Left renal cortex interstitium (tissue), 4 donors: ENCODE results near the gene SPATS2L. TPM values are rescaled to one million over a fixed set of nuclear protein-coding genes. Genes with fewer than 3 reads are reported as not detected.

Experiments used
- DNase-seq, 4 donors: peaks; one replicate each; pipeline ENCODE4 v3.0.0-alpha.2; 2013; ENCODE audit warnings: low read depth in 4 of 4, low spot score in 2 of 4, missing footprints in 1 of 4
- polyA plus RNA-seq, 4 donors: library from polyadenylated mRNA; unstranded; fragments of 120-200 nt; gene quantifications; one replicate each; pipeline ENCODE4 v1.2.1, GENCODE V29; 2013; ENCODE audit not compliant: insufficient read length in 4 of 4

SPATS2L gene
- polyA plus RNA-seq, 4 donors: 127 to 149 (median 136) TPM

DNA sequence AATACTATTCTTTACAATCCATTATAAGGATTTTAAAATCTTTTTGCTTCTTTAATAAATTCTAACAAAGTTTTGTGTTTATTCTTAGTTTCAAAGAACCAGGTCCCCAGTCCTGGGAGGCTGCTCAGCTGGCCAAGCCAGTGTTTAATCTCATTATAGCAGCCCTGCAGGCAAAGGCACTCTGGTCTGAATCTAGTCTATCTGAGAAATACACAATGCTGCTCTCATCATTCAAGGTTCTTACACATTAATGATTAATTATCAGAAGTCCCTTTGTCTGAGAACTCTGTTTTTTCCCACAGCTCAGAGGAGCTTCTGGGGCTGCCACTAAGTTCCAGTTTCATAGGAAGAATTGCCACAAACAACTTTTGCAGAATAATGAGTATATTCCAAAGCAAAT lies 175.7 kb downstream of the SPATS2L start:
- no peak for DNase-seq

- no peak for DNase-seq
Measured at GRCh38 chr2:200483729-200484198, 177.3 kb downstream of the SPATS2L start.

- no peak for DNase-seq
Measured at GRCh38 chr2:200484934-200485333, 178.4 kb downstream of the SPATS2L start.

GRCh38 chr2:200486529-200486928 lies 180.0 kb downstream of the SPATS2L start:
- DNase-seq: no peak

DNA sequence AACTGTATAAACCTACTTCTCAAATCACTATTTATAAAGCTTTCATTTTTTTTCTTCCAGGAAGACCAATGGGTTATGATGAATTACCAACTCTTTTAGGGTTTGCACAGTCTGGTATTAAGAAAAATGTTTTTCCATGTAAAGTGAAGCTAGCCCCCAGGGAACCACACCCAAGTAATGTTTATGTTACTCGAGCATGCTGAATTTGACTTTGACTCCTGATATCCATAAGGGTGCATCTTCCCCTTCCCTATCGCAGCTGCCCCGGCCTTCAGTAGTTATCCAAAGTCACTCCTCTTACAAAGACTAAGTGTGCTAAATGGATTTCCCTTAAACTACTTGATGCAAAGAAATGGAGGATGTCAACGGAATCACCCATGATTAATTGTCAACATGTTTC lies 181.7 kb downstream of the SPATS2L start:
- no peak for DNase-seq

DNA sequence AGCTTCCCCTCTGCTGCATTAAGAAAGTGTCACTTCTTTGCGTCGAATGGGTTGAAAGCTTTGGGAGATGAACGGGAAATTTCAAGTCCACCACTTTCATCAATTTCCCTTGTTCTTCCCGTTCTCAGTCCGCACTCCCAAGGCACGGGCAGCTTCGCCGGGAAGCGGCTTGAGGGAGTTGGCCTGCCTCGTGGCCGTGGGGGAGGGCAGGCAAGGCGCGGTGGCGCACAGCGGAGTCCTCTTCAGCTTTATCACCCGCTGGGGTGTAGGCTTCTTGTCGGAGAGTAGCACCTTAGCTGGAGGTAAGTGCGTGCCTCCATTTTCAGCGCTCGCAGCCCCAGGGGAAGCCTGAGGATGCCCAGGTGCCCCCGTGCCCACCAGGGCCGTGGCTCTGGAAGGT lies 183.5 kb downstream of the SPATS2L start:
- DNase-seq: no peak

DNA sequence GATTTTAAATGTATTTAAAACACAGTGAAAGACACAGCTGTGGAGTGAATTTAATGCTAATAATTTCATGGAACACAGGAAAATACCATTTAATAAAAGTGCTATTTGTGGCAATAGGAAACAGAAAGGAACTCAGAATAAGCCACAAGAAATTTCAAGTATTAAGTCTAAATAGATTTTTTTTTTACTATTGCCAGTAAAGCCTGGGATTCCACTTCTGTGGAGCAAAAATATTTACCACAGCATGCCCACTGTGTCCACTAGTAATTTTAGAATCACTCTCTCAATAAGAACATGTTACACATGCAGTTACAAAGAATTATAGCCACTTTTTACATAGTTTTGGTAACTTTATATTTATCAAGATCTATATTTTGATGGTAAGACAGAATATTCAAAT lies 186.2 kb downstream of the SPATS2L start:
- no peak for DNase-seq

DNA sequence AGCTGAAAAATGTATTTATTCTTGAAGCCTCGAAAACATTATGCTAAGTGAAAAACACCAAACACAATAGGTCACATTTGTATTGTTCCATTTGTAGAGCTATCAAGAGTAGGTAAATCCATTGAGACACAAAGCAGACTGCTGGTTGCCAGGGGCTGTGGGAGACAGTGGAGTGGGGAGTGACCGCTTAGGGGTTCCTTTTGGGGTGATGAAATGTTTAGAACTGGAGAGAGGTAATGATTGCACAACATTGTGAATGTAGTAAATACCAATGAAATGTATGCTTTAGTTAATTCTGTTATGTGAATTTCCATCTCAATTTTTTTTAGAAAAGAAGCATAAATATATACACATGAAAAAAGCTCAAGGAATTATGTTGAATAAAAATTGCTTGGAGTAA lies 187.6 kb downstream of the SPATS2L start:
- DNase-seq: no peak

DNA sequence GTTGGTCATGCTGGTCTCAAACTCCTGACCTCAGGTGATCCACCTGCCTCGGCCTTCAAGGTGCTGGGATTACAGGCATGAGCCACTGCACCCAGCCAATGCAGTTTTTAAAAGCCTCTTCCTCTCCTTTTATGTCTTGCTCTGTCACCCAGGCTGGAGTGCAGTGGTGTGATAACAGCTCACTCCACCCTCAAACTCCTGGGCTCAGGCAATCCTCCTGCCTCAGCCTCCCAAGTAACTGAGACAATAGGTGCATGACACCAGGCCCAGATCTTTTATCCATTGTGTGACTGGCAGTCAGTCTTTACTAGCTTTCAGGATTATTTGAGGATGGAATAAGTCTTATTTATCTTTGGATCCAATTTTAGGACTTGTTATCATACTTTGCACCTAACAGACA lies 190.2 kb downstream of the SPATS2L start:
- DNase-seq: no peak

GRCh38 chr2:200498402-200499162 lies 192.1 kb downstream of the SPATS2L start:
- no peak for DNase-seq

DNA sequence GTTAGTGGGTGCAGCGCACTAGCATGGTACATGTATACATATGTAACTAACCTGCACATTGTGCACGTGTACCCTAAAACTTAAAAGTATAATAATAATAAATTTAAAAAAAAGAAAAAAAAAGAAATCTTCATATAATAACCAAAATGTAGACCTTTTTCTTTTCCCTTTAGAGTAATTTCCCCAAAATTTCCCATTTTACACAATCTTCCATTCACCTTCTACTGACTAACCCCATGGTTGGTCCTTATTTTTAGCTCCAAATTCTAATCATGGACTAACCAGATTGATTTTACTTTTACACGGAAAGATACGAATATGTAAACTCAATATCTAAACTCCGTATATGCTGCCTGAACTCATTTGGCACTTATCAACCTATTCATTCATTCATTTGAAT lies 195.7 kb downstream of the SPATS2L start:
- DNase-seq: no peak

DNA sequence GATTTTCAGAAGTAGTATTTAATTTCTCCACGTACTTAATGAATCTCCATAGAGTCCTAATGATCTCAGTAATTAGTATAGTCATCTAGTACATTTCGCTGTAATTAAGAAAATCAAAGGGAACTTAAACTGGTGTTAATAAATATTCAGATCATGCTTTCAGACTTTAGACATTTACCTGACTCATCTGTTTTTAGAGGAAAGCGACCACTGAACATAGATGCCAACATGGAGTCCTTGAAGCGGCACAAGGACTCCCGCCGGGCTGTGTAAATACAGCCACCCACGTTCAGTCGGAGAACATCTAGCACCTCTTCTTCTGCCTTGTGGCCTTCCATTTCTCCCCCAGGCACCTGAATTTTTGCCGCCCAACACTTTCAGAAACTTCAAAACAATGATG lies 200.2 kb downstream of the SPATS2L start:
- no peak for DNase-seq

DNA sequence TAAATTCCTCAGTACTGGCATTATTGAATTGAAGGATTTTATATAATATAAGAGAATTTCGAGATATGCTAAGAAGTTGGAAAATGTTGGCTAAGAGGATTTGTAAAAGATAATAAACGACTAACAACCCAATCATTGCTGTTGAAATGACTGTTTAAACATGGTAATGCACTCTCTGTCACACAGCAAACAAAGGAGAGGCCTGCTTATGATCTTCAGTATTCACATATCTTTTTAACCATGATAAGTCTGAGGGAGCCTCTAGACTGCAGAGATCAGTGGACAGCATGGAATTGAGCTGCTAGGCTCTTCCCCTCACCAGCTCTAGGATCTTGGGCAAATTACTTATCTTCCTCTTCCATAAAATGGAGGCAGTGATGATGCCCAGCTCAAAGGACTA lies 200.7 kb downstream of the SPATS2L start:
- DNase-seq: no peak

DNA sequence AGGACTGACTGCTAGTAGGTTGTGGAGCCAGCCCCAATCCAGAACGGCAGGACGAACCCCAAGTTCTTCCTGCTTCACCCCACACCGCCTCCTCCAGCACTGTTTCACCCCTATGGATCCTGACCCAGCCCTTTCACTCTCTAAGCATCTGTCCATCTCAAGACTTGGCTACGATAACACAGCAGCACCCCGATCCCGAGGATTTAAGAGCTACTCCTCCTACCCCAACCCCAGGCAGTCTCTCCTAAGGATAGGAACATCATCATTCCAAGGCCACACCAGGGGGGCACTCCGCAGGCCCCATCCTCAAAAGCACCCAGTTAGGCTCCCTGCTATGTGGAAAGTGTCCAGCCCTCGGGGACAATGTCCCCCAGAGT lies 202.7 kb downstream of the SPATS2L start:
- no peak for DNase-seq

DNA sequence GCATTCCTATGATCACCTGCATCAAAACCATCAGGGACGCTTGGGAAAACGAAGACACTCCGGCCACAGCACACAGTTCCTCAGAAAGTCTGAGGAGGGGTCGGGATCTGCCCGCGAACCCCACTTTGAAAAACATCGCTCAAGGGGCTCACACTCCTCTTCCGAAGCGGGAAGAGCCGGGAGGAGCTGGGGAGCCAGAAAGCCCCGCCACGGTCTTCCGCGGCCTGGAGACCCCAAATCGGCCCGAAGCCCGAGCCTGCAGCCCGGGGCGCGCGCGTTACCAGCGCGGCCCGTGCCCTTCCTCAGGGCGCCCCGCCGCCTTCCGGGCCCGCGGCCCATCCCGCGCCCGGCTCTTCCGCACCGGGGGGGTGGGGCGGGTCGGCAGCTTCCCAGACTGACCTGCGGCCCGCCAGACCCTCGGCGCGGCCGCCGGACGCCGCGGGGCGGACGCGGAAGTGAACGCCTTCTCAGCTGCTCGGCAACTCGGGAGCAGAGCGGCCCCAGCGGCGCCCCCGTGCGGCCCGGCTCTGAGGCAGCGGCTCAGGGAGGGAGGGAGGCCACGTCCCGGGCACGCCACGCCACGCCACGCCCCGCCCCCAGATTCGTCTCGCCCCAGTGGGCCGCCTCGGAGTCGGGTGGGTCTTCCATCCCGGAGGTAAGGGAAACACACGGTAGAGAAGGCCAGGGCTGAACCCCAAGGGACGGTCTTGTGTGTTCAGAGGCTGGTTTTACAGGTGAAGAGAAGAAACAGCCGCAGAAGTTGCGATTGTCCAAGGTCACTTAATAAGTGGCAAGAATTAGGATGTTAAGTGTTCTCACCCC lies 203.3 kb downstream of the SPATS2L start, which contains the start of gene KCTD18:
TSS of gene KCTD18 (minus strand) at position 457 of the 822 bp plus-strand sequence. CDS start 3,052 bp downstream, outside the sequence.
- peak; percentile 50 to 78 (median 68) for DNase-seq

- no peak for DNase-seq
Measured at GRCh38 chr2:200515155-200515554, 208.7 kb downstream of the SPATS2L start.

DNA sequence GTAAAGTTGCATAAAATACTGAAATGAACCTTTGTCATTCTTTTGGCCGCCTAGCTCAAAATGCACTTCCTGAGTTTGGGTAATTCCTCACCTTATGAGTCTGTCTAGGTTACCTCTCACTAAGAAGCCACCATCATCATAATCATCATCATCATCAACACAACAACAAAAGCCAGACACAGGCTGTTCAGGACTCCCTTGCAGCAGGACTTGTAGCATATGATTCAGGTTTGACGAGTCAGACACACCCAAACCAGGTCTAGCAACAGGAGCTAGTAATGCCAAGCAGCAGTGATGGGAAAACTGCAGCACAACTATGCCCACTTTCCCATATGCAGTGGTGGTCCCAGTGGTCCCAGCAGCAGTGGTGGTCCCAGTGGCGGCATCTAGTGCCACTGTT lies 216.7 kb downstream of the SPATS2L start:
- no peak for DNase-seq

DNA sequence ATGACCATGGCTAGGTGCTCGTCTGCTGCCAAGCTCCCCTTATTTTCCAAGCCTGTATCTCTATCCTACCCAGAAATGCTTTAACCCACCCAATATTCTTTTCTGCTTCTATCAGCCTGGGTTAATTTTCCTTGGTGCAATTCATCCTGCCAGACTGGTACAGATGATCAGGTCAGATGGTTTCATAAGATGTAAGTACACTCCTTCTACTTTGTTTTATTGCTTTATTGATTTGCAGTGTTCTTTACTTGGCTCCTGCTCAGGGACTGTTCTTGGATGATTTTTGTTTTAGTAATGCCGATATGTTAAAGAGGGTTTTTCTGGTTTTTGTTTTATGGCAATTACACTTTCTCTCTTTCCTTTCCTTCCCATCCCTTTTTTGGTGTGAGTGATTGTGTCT lies 217.1 kb downstream of the SPATS2L start:
- DNase-seq: no peak

- DNase-seq: no peak
Measured at GRCh38 chr2:200525066-200525465, 218.6 kb downstream of the SPATS2L start.

GRCh38 chr2:200525551-200525881 lies 219.0 kb downstream of the SPATS2L start:
- no peak for DNase-seq

DNA sequence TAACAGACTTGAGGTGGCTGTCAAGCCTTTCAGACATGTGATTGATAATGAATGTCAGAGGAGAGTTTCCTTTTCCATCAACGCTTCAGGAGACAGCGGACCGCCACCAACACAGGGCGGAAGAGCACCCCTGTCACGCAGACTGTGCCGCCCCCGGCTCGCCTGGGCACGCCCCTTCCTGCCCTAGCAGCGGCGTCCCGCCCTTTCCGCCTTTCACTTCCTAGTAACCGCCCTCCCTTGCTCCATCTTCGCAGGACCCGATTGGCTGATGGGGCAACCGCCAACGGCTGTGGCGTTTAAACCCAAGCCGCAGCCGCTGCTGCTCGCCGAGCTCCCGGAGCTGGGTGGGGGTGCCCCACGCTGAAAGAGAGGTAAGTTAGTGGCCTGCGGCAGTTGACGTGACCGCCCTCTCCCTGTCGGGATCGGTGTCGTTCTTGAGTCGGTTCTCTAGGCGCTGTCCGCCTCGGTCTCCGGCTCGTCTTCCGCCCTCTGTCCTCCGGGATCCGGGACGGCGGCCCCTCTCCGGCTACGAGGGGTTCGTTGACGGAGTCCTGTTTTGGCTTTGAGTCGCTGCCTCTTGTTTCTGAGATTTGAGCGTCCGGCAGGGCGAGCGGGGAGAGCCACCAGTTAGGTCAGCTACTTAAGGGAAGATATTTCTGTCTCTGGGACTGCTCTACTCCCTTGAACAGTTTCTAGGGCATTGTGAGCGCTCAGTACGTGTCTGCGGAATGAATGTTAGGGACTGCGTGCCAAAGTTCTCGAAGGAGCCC lies 219.6 kb downstream of the SPATS2L start, which contains the start of gene SGO2:
TSS of gene SGO2 (plus strand) at position 326 of the 770 bp plus-strand sequence. CDS start 6,769 bp downstream, outside the sequence.
- DNase-seq: peak; percentile 75 to 87 (median 82)
